ENCODE data around the gene RCCD1. TPM values are rescaled to one million over a fixed set of nuclear protein-coding genes. Genes with fewer than 3 reads are reported as not detected.

RCCD1 gene
- total RNA-seq, 1 experiment from 2014 or later, result 38.5 TPM

DNA sequence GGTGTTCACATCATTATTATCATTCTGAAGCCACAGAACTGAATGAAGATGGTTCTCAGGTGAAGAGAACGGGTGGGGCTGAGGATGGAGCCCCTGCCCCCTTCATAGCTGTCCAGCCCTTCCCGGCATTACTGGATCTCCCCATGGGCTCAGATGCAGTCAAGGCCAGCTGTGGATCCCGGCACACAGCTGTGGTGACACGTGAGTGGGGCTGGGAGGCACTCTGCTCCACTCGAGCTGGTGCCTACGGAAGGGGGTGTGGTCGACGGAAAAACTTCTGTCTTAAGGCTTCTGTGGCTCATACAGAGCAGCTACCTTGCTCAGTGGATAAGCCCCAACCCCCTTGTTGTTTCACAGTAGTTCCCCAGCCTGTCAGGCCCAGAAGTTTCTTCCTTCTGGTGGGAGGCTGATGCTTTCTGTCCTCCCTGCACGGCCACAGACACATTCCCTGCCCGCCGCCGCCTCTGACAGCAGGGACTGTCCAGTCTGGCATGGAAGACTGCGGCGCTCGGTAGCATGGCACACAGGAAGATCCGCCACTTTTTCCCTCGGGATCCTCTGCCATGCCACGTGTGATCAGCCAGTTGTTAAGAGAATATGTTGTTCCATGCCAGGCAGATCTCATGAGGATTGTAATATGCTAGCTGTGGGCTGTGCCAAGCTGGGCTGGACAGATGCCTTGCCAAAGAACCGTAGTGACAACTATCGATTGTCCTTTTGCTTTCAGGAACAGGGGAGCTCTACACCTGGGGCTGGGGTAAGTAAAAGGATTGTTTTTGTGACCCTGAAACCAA, 5.8 kb downstream of the RCCD1 start:
- Histone ChIP-seq H3K4me3 (replicated peaks in 1 of 2; ENCODE audit: low read depth in 1 of 2, low read length in 2 of 2) (no peak overlapping the region), H3K36me3 (ENCODE audit: control insufficient read depth in 1 of 2, insufficient read depth in 2 of 2, low read length in 2 of 2) (peaks cover 21 to 24% of the 10 kb centered on the region in 2 experiments; a peak in 3 of 4 replicates), H3K79me2 (ENCODE audit: insufficient read depth, low read length) (peaks cover 42% of the 10 kb centered on the region), H3K4me2 (ENCODE audit: low read length) (no peak overlapping the region), H2AFZ (ENCODE audit: low read depth, low read length, poor library complexity, severe bottlenecking) (no peak overlapping the region), H3K9me2 (ENCODE audit: insufficient read depth) (no peaks in the 10 kb centered on the region), H3K27me3 (ENCODE audit: insufficient read depth, low read length) (no peaks in the 10 kb centered on the region), H3K9ac (ENCODE audit: low read length) (no peak overlapping the region), H3K4me1 (ENCODE audit: control insufficient read depth in 1 of 2, insufficient read depth in 2 of 2, low read length in 2 of 2) (peaks cover 6 to 9% of the 10 kb centered on the region in 2 experiments), H4K20me1 (ENCODE audit: insufficient read depth) (no peaks in the 10 kb centered on the region), H3K27ac (ENCODE audit: low read depth, low read length) (no peak overlapping the region), H3K9me3 (ENCODE audit: control insufficient read depth in 1 of 2, insufficient read depth in 1 of 2, low read depth in 1 of 2, low read length in 2 of 2) (no peaks in the 10 kb centered on the region)
- ChIA-PET POLR2A (no interaction called here), CTCF (interaction anchor here (2.6 kb wide), 1 partner anchor 26 kb away, joined by 8 read pairs; the partner anchor contains the start of gene UNC45A), RAD21 (ENCODE audit: low non-redundant PET in 1 of 2, low total read pairs in 2 of 2, uncharacterized antibody in 2 of 2, unreplicated experiment in 2 of 2) (no interaction called here)
- no peak for ATAC-seq
- no peak for TF ChIP-seq YY1 (IDR thresholded peaks at IDR 0.05; ENCODE audit: extremely low read depth, insufficient replicate concordance, low read depth, low read length)
- TF ChIP-seq TCF7L2 (IDR thresholded peaks at IDR 0.05; ENCODE audit: borderline replicate concordance, extremely low read depth, insufficient read depth, insufficient read length), result no peak
- TF ChIP-seq, protein P1, sequence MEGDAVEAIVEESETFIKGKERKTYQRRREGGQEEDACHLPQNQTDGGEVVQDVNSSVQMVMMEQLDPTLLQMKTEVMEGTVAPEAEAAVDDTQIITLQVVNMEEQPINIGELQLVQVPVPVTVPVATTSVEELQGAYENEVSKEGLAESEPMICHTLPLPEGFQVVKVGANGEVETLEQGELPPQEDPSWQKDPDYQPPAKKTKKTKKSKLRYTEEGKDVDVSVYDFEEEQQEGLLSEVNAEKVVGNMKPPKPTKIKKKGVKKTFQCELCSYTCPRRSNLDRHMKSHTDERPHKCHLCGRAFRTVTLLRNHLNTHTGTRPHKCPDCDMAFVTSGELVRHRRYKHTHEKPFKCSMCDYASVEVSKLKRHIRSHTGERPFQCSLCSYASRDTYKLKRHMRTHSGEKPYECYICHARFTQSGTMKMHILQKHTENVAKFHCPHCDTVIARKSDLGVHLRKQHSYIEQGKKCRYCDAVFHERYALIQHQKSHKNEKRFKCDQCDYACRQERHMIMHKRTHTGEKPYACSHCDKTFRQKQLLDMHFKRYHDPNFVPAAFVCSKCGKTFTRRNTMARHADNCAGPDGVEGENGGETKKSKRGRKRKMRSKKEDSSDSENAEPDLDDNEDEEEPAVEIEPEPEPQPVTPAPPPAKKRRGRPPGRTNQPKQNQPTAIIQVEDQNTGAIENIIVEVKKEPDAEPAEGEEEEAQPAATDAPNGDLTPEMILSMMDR (IDR thresholded peaks at IDR 0.05 in 2 of 3, conservative IDR thresholded peaks at IDR 0.05 in 1 of 3; ENCODE audit: borderline replicate concordance in 1 of 3, insufficient read depth in 1 of 3, low read depth in 2 of 3, low read length in 2 of 3), result no peak
- TF ChIP-seq SP1 (IDR thresholded peaks at IDR 0.05; ENCODE audit: low read depth), result no peak
- TF ChIP-seq SIN3A (IDR thresholded peaks at IDR 0.05; ENCODE audit: low read depth), result no peak
- no peak for TF ChIP-seq EZH2 (IDR thresholded peaks at IDR 0.05)
- BruUV-seq (replicated peaks), result no TSS peak
- no peak for DNase-seq (ENCODE audit: low read depth, low spot score)
- intact Hi-C loops (cut with micrococcal nuclease), result no loop called here
